22Rv1 (cell line): ENCODE data around the gene MGRN1.

Source experiments
- ZFX ChIP-seq: fragments of 450-650 bp; IDR thresholded peaks from 2 replicates; pipeline ENCODE4 v1.6.1; 2017; ENCODE audit warnings: antibody characterized with exemption, borderline replicate concordance
- TF ChIP-seq, protein P1 (sequence below): fragments of 450-650 bp; IDR thresholded peaks from 2 replicates; pipeline ENCODE4 v1.5.1; 2017; ENCODE audit warnings: mild to moderate bottlenecking

DNA sequence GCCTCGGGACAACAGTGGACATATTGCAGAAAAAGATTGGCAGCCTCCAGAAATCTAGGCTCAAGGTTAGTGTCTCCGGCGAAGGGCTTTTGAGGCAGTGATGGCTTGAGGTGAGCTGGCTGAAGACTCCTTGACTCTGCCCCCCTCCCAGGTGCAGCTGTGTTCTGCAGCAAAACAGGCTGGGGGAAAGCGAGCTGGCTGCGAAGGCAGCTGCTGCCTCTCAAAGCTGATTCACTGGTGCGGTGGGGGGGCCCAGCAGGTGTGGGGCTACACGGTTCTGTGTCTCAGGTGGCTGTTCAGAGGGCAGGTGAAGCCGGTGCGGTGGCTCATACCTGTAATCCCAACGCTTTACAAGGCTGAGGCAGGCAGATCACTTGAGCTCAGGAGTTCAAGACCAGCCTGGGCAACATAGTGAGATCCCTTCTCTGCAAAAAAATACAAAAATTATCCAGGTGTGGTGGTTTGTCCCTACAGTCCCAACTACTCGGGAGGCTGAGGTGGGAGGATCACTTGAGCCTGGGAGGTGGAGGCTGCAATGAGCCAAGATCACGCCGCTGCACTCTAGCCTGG, 45.6 kb upstream of the MGRN1 start:
- TF ChIP-seq, protein P1, sequence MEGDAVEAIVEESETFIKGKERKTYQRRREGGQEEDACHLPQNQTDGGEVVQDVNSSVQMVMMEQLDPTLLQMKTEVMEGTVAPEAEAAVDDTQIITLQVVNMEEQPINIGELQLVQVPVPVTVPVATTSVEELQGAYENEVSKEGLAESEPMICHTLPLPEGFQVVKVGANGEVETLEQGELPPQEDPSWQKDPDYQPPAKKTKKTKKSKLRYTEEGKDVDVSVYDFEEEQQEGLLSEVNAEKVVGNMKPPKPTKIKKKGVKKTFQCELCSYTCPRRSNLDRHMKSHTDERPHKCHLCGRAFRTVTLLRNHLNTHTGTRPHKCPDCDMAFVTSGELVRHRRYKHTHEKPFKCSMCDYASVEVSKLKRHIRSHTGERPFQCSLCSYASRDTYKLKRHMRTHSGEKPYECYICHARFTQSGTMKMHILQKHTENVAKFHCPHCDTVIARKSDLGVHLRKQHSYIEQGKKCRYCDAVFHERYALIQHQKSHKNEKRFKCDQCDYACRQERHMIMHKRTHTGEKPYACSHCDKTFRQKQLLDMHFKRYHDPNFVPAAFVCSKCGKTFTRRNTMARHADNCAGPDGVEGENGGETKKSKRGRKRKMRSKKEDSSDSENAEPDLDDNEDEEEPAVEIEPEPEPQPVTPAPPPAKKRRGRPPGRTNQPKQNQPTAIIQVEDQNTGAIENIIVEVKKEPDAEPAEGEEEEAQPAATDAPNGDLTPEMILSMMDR, result no peak
- no peak for TF ChIP-seq ZFX
